Fibroblast of lung (primary cell): ENCODE results near the gene MEGF6. TPM values are rescaled to one million over a fixed set of nuclear protein-coding genes. Genes with fewer than 3 reads are reported as not detected.

Experiments used
- DNase-seq, 2 donors: peaks; one replicate each; pipeline versions ENCODE4 v3.0.0 to v3.0.0-alpha.2; 2010; ENCODE audit warnings: low read depth in 2 of 2
- H2AFZ ChIP-seq: 2 replicates; pipeline ENCODE4 v1.5.1; 2012; ENCODE audit warnings: low read length, control low read depth, inconsistent platforms
- H3K27ac ChIP-seq: 2 replicates; pipeline ENCODE4 v1.5.1; 2011; ENCODE audit warnings: low read length, control low read depth; ENCODE audit not compliant: insufficient read depth
- H3K27me3 ChIP-seq: 2 replicates; pipeline ENCODE4 v1.5.1; 2011; ENCODE audit warnings: mild to moderate bottlenecking, low read length; ENCODE audit not compliant: control insufficient read depth, insufficient read depth
- H3K36me3 ChIP-seq: 2 replicates; pipeline ENCODE4 v1.5.1; 2011; ENCODE audit warnings: low read length; ENCODE audit not compliant: control insufficient read depth, insufficient read depth
- H3K4me1 ChIP-seq: 2 replicates; pipeline ENCODE4 v1.5.1; 2011; ENCODE audit warnings: low read length; ENCODE audit not compliant: control insufficient read depth, insufficient read depth; ENCODE audit errors: extremely low read depth
- H3K4me2 ChIP-seq: 2 replicates; pipeline ENCODE4 v1.5.1; 2011; ENCODE audit warnings: low read length, control low read depth; ENCODE audit not compliant: insufficient read depth; ENCODE audit errors: extremely low read depth
- H3K4me3 ChIP-seq, 4 experiments: fragments of 200-600 bp in 1 of 4; sonication (generic) in 1 of 4; replicated peaks in 1 of 4; 2 replicates each; pipeline ENCODE4 v1.5.1; 2011 to 2016; ENCODE audit warnings: low read length in 4 of 4, low read depth in 3 of 4, mild to moderate bottlenecking in 3 of 4, control low read depth in 2 of 4, inconsistent platforms in 1 of 4, mixed read lengths in 1 of 4; ENCODE audit not compliant: insufficient read depth in 1 of 4; ENCODE audit errors: control extremely low read depth in 1 of 4
- H3K79me2 ChIP-seq: 2 replicates; pipeline ENCODE4 v1.5.1; 2012; ENCODE audit warnings: mild to moderate bottlenecking, low read length, inconsistent platforms; ENCODE audit not compliant: control insufficient read depth, insufficient read depth
- H3K9ac ChIP-seq: 2 replicates; pipeline ENCODE4 v1.5.1; 2011; ENCODE audit warnings: mild to moderate bottlenecking, low read length, control low read depth; ENCODE audit not compliant: insufficient read depth
- H3K9me3 ChIP-seq: 2 replicates; pipeline ENCODE4 v1.5.1; 2012; ENCODE audit warnings: low read depth, low read length; ENCODE audit not compliant: control insufficient read depth, insufficient read depth
- H4K20me1 ChIP-seq: 2 replicates; pipeline ENCODE4 v1.5.1; 2011; ENCODE audit warnings: low read length; ENCODE audit not compliant: control insufficient read depth, insufficient read depth; ENCODE audit errors: extremely low read depth
- EZH2 ChIP-seq: IDR thresholded peaks from 2 replicates; pipeline ENCODE4 v1.5.1; 2012; ENCODE audit warnings: low read length, control low read depth, mild to moderate bottlenecking; ENCODE audit errors: missing control alignments
- polyA plus RNA-seq, 2 donors: library from polyadenylated mRNA; depleted of rRNA in 1 of 2; stranded (reverse) in 1 of 2; unstranded in 1 of 2; fragments of >200 nt; gene quantifications; 2 replicates each; pipeline ENCODE4 v1.2.1, GENCODE V29; 2011 to 2012; ENCODE audit warnings: missing spikeins in 1 of 2
- total RNA-seq: library from RNA; depleted of rRNA; stranded (reverse); fragments of >200 nt; gene quantifications from 2 replicates; pipeline ENCODE4 v1.2.1, GENCODE V29; 2014
- TF ChIP-seq, protein P1 (sequence below), 2 donors: IDR thresholded peaks in 1 of 2; conservative IDR thresholded peaks in 1 of 2; 1 replicate in 1 of 2; 2 replicates in 1 of 2; pipeline ENCODE4 v1.5.1; 2011 to 2012; ENCODE audit warnings: low read length in 2 of 2, control low read depth in 1 of 2, inconsistent platforms in 1 of 2, low read depth in 1 of 2, mild to moderate bottlenecking in 1 of 2

The MEGF6 gene
- total and polyA plus RNA-seq, 2 donors (not counting 1 experiment from before 2014, with no cell fraction given) = 1.6 to 11.6 TPM

DNA sequence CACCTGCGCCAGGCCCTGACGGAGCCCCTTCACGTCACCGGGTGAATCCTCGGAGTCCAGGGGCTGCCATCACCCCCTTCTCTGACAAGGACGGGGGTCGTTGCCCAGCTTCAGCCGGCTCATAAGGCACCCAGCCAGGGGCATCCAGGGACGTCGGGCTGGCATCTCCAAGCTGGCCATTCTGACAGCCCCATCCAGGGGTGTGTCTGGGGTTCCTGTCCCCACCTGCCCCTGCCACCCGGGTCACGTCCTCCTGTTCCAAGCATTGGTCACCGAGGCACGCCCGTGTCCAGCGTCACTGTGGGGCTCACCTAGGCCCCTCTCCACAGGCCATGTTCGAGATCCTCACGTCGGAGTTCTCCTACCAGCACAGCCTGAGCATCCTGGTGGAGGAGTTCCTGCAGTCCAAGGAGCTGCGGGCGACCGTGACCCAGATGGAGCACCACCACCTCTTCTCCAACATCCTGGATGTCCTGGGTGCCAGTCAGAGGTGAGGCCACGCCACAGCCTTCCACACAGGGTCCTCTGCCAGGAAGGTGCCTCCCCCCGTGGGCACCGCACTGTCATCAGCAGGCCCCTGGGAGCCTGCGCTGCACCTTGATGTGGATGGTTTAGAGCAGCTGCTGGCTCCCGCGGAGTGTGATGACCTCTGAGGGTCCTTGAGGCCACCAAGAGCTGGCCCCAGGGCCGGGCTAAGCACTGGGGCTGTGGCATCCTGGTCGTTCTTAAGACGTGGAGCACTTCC lies 142.0 kb downstream of the MEGF6 start:
- Histone ChIP-seq H3K4me1 (peaks cover 4% of the 10 kb centered on the region), H3K27ac (no peak overlapping the region), H3K27me3 (no peaks in the 10 kb centered on the region), H3K9ac (no peak overlapping the region), H3K4me3 (no peak overlapping the region), H3K4me2 (no peak overlapping the region), H2AFZ (no peak overlapping the region), H3K9me3 (no peaks in the 10 kb centered on the region), H3K79me2 (no peaks in the 10 kb centered on the region), H4K20me1 (no peaks in the 10 kb centered on the region), H3K36me3 (no peaks in the 10 kb centered on the region)
- no peak for DNase-seq
- TF ChIP-seq, protein P1, sequence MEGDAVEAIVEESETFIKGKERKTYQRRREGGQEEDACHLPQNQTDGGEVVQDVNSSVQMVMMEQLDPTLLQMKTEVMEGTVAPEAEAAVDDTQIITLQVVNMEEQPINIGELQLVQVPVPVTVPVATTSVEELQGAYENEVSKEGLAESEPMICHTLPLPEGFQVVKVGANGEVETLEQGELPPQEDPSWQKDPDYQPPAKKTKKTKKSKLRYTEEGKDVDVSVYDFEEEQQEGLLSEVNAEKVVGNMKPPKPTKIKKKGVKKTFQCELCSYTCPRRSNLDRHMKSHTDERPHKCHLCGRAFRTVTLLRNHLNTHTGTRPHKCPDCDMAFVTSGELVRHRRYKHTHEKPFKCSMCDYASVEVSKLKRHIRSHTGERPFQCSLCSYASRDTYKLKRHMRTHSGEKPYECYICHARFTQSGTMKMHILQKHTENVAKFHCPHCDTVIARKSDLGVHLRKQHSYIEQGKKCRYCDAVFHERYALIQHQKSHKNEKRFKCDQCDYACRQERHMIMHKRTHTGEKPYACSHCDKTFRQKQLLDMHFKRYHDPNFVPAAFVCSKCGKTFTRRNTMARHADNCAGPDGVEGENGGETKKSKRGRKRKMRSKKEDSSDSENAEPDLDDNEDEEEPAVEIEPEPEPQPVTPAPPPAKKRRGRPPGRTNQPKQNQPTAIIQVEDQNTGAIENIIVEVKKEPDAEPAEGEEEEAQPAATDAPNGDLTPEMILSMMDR (conservative IDR thresholded peaks at IDR 0.05 in 1 of 2, IDR thresholded peaks at IDR 0.05 in 1 of 2; ENCODE audit: low read depth in 1 of 2, low read length in 2 of 2) = no peak
- TF ChIP-seq EZH2 = no peak

DNA sequence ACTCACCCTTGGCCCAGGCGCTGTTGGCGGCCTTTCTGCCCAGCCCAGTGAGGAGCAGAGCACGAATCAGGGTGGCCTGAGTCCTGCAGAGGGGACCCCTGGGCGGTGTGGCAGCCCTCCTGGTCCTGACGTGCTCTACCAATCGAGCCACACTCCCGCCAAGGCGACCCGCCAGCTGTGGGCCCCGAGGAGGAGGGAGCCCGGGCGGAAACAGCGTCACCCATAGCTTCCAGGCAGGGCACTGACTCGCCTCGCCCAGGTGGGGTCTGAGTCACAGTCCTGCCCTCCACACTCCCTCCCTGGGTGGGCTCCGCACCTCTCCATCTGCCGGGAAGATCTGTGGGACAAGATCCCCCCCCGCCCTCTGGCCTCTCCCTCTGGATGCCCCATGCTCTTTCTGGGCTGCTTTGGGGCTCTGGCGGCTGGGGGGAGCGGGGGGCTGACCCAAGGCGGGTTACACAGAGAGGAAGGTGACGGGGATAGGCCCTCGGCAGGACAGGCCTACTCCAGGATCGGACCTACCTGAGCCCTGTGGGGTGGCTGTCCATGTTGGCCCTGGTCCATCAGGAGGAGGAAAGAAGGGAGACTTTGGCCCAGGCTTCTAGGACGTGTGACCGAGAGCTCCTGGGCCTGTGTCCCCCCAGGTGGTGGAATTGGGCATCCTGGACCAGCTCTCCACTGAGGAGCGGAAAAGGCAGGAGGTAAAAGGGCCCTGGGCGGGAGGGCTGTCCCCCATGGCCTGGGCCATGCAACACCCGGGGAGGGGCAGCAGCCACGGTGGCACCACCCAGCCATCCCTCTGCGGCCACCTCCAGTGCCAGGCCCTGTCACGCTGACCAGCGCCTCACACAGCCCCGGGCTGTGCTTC lies 142.8 kb downstream of the MEGF6 start:
- no peaks in the 10 kb centered on the region for H3K27me3 ChIP-seq
- H3K4me1 ChIP-seq = no peaks in the 10 kb centered on the region
- no peak overlapping the region for H2AFZ ChIP-seq
- no peaks in the 10 kb centered on the region for H3K36me3 ChIP-seq
- H3K27ac ChIP-seq = no peak overlapping the region
- no peaks in the 10 kb centered on the region for H3K79me2 ChIP-seq
- no peaks in the 10 kb centered on the region for H3K9me3 ChIP-seq
- H3K9ac ChIP-seq = no peak overlapping the region
- TF ChIP-seq EZH2 = no peak
- TF ChIP-seq, protein P1 (conservative IDR thresholded peaks at IDR 0.05 in 1 of 2, IDR thresholded peaks at IDR 0.05 in 1 of 2; ENCODE audit: low read depth in 1 of 2, low read length in 2 of 2) = no peak
- H3K4me2 ChIP-seq = no peak overlapping the region
- DNase-seq = peak in 1 of 2 donors; percentile 20
- H4K20me1 ChIP-seq = no peaks in the 10 kb centered on the region
- no peak overlapping the region for H3K4me3 ChIP-seq
